T-cell (primary cell): ENCODE data around the gene C10orf90. TPM values are rescaled to one million over a fixed set of nuclear protein-coding genes. Genes with fewer than 3 reads are reported as not detected.

Experiments used
- ATAC-seq, 4 experiments: fragments of 200-7000 bp in 3 of 4; fragments of 150-1000 bp in 1 of 4; cut with Tn5 transposase; replicated peaks in 1 of 4; 1 replicate in 3 of 4; 2 replicates in 1 of 4; pipeline ENCODE4 v1.10.0; 2021; ENCODE audit warnings: moderate library complexity in 3 of 4, mild to moderate bottlenecking in 2 of 4, moderate number of reproducible peaks in 1 of 4
- CTCF ChIA-PET, 2 donors: fragments of 300-600 bp; sonication (Branson Sonifier 250); formaldehyde crosslinking; loops; one replicate each; lab custom pipeline; 2022; ENCODE audit warnings: antibody characterized with exemption in 2 of 2; lab: Charles Lee
- POLR2A ChIA-PET, 2 donors: fragments of 300-600 bp; sonication (Branson Sonifier 250); formaldehyde crosslinking; loops; one replicate each; lab custom pipeline; 2022; ENCODE audit warnings: antibody characterized with exemption in 2 of 2; lab: Charles Lee
- DNase-seq, 35 experiments: peaks; one replicate each; pipeline versions ENCODE4 v3.0.0 to v3.0.0-alpha.2; 2013 to 2023
- H3K27ac ChIP-seq: one replicate; pipeline ENCODE4 v1.5.1; 2013; ENCODE audit warnings: low read length
- H3K27me3 ChIP-seq, 2 experiments: replicated peaks in 1 of 2; 1 replicate in 1 of 2; 2 replicates in 1 of 2; pipeline versions ENCODE4 v1.6.1 to v1.7.0; 2013; ENCODE audit warnings: low read length in 1 of 2, mixed read lengths in 1 of 2; ENCODE audit not compliant: control insufficient read depth in 2 of 2, insufficient read depth in 2 of 2; ENCODE audit errors: extremely low read depth in 1 of 2
- H3K36me3 ChIP-seq, 2 donors: 1 replicate in 1 of 2; 2 replicates in 1 of 2; pipeline versions ENCODE4 v1.6.1 to v1.7.0; 2013; ENCODE audit warnings: low read length in 1 of 2; ENCODE audit not compliant: control insufficient read depth in 2 of 2, insufficient read depth in 1 of 2; ENCODE audit errors: extremely low read depth in 1 of 2
- H3K4me1 ChIP-seq, 2 experiments: 1 replicate in 1 of 2; 2 replicates in 1 of 2; pipeline versions ENCODE4 v1.6.1 to v1.7.0; 2013; ENCODE audit warnings: low read length in 2 of 2, mixed read lengths in 1 of 2; ENCODE audit not compliant: insufficient read depth in 2 of 2, control insufficient read depth in 1 of 2; ENCODE audit errors: extremely low read depth in 1 of 2
- H3K4me3 ChIP-seq, 2 donors: 1 replicate in 1 of 2; 2 replicates in 1 of 2; pipeline versions ENCODE4 v1.5.1 to v1.7.0; 2013; ENCODE audit warnings: mild to moderate bottlenecking in 2 of 2, low read length in 1 of 2, moderate library complexity in 1 of 2; ENCODE audit not compliant: control insufficient read depth in 1 of 2; ENCODE audit errors: extremely low read depth in 1 of 2
- H3K9me3 ChIP-seq: 2 replicates; pipeline ENCODE4 v1.7.0; 2013
- H3K27ac Mint-ChIP-seq, 2 donors: one replicate each; pipeline ENCODE4 v1.8.0; 2020 to 2021; ENCODE audit warnings: mild to moderate bottlenecking in 2 of 2, mixed read lengths in 2 of 2
- H3K27me3 Mint-ChIP-seq, 2 donors: one replicate each; pipeline ENCODE4 v1.8.0; 2021 to 2022; ENCODE audit warnings: mixed read lengths in 2 of 2
- H3K36me3 Mint-ChIP-seq: one replicate; pipeline ENCODE4 v1.8.0; 2021; ENCODE audit warnings: mixed read lengths
- H3K4me1 Mint-ChIP-seq, 3 donors: one replicate each; pipeline ENCODE4 v1.8.0; 2020 to 2022; ENCODE audit warnings: mixed read lengths in 3 of 3, mild to moderate bottlenecking in 1 of 3
- H3K4me3 Mint-ChIP-seq, 3 donors: one replicate each; pipeline ENCODE4 v1.8.0; 2020 to 2022; ENCODE audit warnings: mild to moderate bottlenecking in 3 of 3, mixed read lengths in 3 of 3, moderate library complexity in 3 of 3
- H3K9me3 Mint-ChIP-seq, 3 donors: one replicate each; pipeline ENCODE4 v1.8.0; 2020 to 2022; ENCODE audit warnings: mixed read lengths in 3 of 3
- WGBS: methylation state at CpG from one replicate; pipeline ENCODE4 v1.1.5; 2013; ENCODE audit warnings: missing lambda C conversion rate; ENCODE audit not compliant: insufficient coverage; 5-methylcytosine and 5-hydroxymethylcytosine counted together
- total RNA-seq, 35 experiments: library from RNA in 6 of 35; stranded (reverse) in 6 of 35; fragments of 120-200 nt in 1 of 35; gene quantifications; one replicate each; pipeline versions ENCODE4 v1.2.1 to v1.2.4 and lab custom pipeline; 2013 to 2026

C10orf90 gene
- total RNA-seq, 5 donors from 2014 or later (not counting 1 experiment from before 2014, with no cell fraction given), result not detected

GRCh38 chr10:126430512-126430911 is 240.0 kb downstream of the C10orf90 start:
- Mint-ChIP-seq H3K4me1 (peaks cover 0 to 6% (median 0%) of the 10 kb centered on the region in 3 donors), H3K9me3 (peaks cover 0 to 17% (median 8%) of the 10 kb centered on the region in 3 donors), H3K27ac (no peak overlapping the region), H3K36me3 (no peaks in the 10 kb centered on the region), H3K4me3 (no peak overlapping the region), H3K27me3 (peaks cover 0 to 12% of the 10 kb centered on the region in 2 donors)
- Histone ChIP-seq H3K9me3 (no peaks in the 10 kb centered on the region), H3K4me1 (no peaks in the 10 kb centered on the region), H3K4me3 (no peak overlapping the region), H3K36me3 (no peaks in the 10 kb centered on the region), H3K27me3 (no peaks in the 10 kb centered on the region), H3K27ac (no peak overlapping the region)
- no peak for ATAC-seq
- WGBS, result 84% methylated on average over 2 of the region's 2 CpGs
- POLR2A ChIA-PET, result no interaction called here
- CTCF ChIA-PET, result no interaction called here
- DNase-seq, result no peak

- no peaks in the 10 kb centered on the region for H3K9me3 ChIP-seq
- H3K4me3 ChIP-seq, result no peak overlapping the region
- 94% methylated on average over 2 of the region's 4 CpGs for WGBS
- Mint-ChIP-seq H3K27ac (no peak overlapping the region), H3K36me3 (no peaks in the 10 kb centered on the region), H3K4me1 (peaks cover 0 to 6% (median 2%) of the 10 kb centered on the region in 3 donors), H3K4me3 (no peak overlapping the region), H3K9me3 (peaks cover 2 to 21% (median 13%) of the 10 kb centered on the region in 3 donors), H3K27me3 (peaks cover 0 to 12% of the 10 kb centered on the region in 2 donors)
- ATAC-seq (no peak), DNase-seq (no peak)
- POLR2A ChIA-PET, result no interaction called here
- no peaks in the 10 kb centered on the region for H3K4me1 ChIP-seq
- no peaks in the 10 kb centered on the region for H3K27me3 ChIP-seq
- no peaks in the 10 kb centered on the region for H3K36me3 ChIP-seq
- CTCF ChIA-PET, result no interaction called here
- H3K27ac ChIP-seq, result no peak overlapping the region
Observed at GRCh38 chr10:126429275-126429674, 241.2 kb downstream of the C10orf90 start.

GRCh38 chr10:126425489-126426065 is 244.9 kb downstream of the C10orf90 start:
- no peak for ATAC-seq
- peaks cover 0 to 12% of the 10 kb centered on the region in 2 donors for H3K27me3 Mint-ChIP-seq
- Histone ChIP-seq H3K4me3 (no peak overlapping the region), H3K9me3 (no peaks in the 10 kb centered on the region), H3K4me1 (no peaks in the 10 kb centered on the region), H3K27me3 (no peaks in the 10 kb centered on the region), H3K36me3 (no peaks in the 10 kb centered on the region), H3K27ac (no peak overlapping the region)
- peaks cover 0 to 4% (median 2%) of the 10 kb centered on the region in 3 donors for H3K4me1 Mint-ChIP-seq
- WGBS, result 80% methylated on average over 2 of the region's 8 CpGs
- no peak for DNase-seq
- ChIA-PET POLR2A (interaction anchor here in 1 of 2 donors (0.6 kb wide), 1 partner anchor 48 kb away, joined by 3 read pairs; no protein-coding TSS in a partner anchor), CTCF (interaction anchor here in 1 of 2 donors (0.6 kb wide), 1 partner anchor 244 kb away, joined by 5 read pairs; no protein-coding TSS in a partner anchor)
- H3K36me3 Mint-ChIP-seq, result no peaks in the 10 kb centered on the region
- no peak overlapping the region for H3K4me3 Mint-ChIP-seq
- peaks cover 15 to 23% (median 16%) of the 10 kb centered on the region in 3 donors for H3K9me3 Mint-ChIP-seq
- H3K27ac Mint-ChIP-seq, result no peak overlapping the region

- Histone ChIP-seq H3K4me1 (no peaks in the 10 kb centered on the region), H3K27me3 (no peaks in the 10 kb centered on the region), H3K4me3 (no peak overlapping the region), H3K36me3 (no peaks in the 10 kb centered on the region), H3K27ac (no peak overlapping the region), H3K9me3 (no peaks in the 10 kb centered on the region)
- no peak overlapping the region for H3K27ac Mint-ChIP-seq
- POLR2A ChIA-PET, result no interaction called here
- peaks cover 0 to 12% of the 10 kb centered on the region in 2 donors for H3K27me3 Mint-ChIP-seq
- peaks cover 15 to 23% (median 16%) of the 10 kb centered on the region in 3 donors for H3K9me3 Mint-ChIP-seq
- DNase-seq, result no peak
- CTCF ChIA-PET, result no interaction called here
- no peak for ATAC-seq
- H3K4me3 Mint-ChIP-seq, result no peak overlapping the region
- 61% methylated on average over 3 of the region's 5 CpGs for WGBS
- peaks cover 0 to 4% (median 2%) of the 10 kb centered on the region in 3 donors for H3K4me1 Mint-ChIP-seq
- no peaks in the 10 kb centered on the region for H3K36me3 Mint-ChIP-seq
Observed at GRCh38 chr10:126425032-126425431, 245.5 kb downstream of the C10orf90 start.

- ATAC-seq, result no peak
- POLR2A ChIA-PET, result no interaction called here
- H3K9me3 Mint-ChIP-seq, result peaks cover 15 to 28% (median 16%) of the 10 kb centered on the region in 3 donors
- Histone ChIP-seq H3K9me3 (no peaks in the 10 kb centered on the region), H3K4me1 (no peaks in the 10 kb centered on the region), H3K27me3 (no peaks in the 10 kb centered on the region), H3K4me3 (no peak overlapping the region), H3K27ac (no peak overlapping the region), H3K36me3 (no peaks in the 10 kb centered on the region)
- peaks cover 0 to 12% of the 10 kb centered on the region in 2 donors for H3K27me3 Mint-ChIP-seq
- H3K36me3 Mint-ChIP-seq, result no peaks in the 10 kb centered on the region
- H3K27ac Mint-ChIP-seq, result no peak overlapping the region
- DNase-seq, result no peak
- WGBS, result 84% methylated on average over 5 of the region's 6 CpGs
- CTCF ChIA-PET, result no interaction called here
- peaks cover 0 to 4% (median 2%) of the 10 kb centered on the region in 3 donors for H3K4me1 Mint-ChIP-seq
- H3K4me3 Mint-ChIP-seq, result no peak overlapping the region
Observed at GRCh38 chr10:126423732-126424491, 246.6 kb downstream of the C10orf90 start.

- Mint-ChIP-seq H3K27ac (no peak overlapping the region), H3K4me1 (peaks cover 0 to 4% (median 2%) of the 10 kb centered on the region in 3 donors), H3K4me3 (no peak overlapping the region), H3K36me3 (no peaks in the 10 kb centered on the region), H3K9me3 (peaks cover 16 to 28% (median 17%) of the 10 kb centered on the region in 3 donors), H3K27me3 (peaks cover 0 to 11% of the 10 kb centered on the region in 2 donors)
- ATAC-seq (no peak), DNase-seq (no peak)
- ChIA-PET CTCF (no interaction called here), POLR2A (no interaction called here)
- H3K27me3 ChIP-seq, result no peaks in the 10 kb centered on the region
- no peaks in the 10 kb centered on the region for H3K36me3 ChIP-seq
- H3K4me3 ChIP-seq, result no peak overlapping the region
- no peaks in the 10 kb centered on the region for H3K4me1 ChIP-seq
- H3K9me3 ChIP-seq, result no peaks in the 10 kb centered on the region
- WGBS, result 86% methylated on average over 1 of the region's 1 CpG
- H3K27ac ChIP-seq, result no peak overlapping the region
Observed at GRCh38 chr10:126422567-126422966, 247.9 kb downstream of the C10orf90 start.
